Adrenal gland (tissue), 12 donors: Measurements from ENCODE around the gene CCS. TPM values are rescaled to one million over a fixed set of nuclear protein-coding genes. Genes with fewer than 3 reads are reported as not detected.

Source experiments
- DNase-seq, 7 donors: peaks; one replicate each; pipeline ENCODE4 v3.0.0-alpha.2; 2019 to 2020
- H3K27ac ChIP-seq, 5 donors: fragments of 200-600 bp; sonication (generic) in 4 of 5; 1 replicate in 3 of 5; 2 replicates in 2 of 5; pipeline versions ENCODE4 v1.5.1 to v1.8.0; 2016 to 2020; ENCODE audit warnings: mild to moderate bottlenecking in 1 of 5
- H3K27me3 ChIP-seq: fragments of 200-600 bp; 2 replicates; pipeline ENCODE4 v1.8.0; 2021
- H3K36me3 ChIP-seq, 2 donors: fragments of 200-600 bp; replicated peaks in 1 of 2; 1 replicate in 1 of 2; 2 replicates in 1 of 2; pipeline versions ENCODE4 v1.5.1 to v1.8.0; 2018 to 2022
- H3K4me1 ChIP-seq, 2 donors: fragments of 200-600 bp; replicated peaks in 1 of 2; 1 replicate in 1 of 2; 2 replicates in 1 of 2; pipeline versions ENCODE4 v1.5.1 to v1.8.0; 2018 to 2021
- H3K4me3 ChIP-seq, 4 donors: fragments of 200-600 bp; sonication (generic) in 3 of 4; one replicate each; pipeline ENCODE4 v1.5.1; 2016 to 2018
- H3K9me3 ChIP-seq, 3 donors: fragments of 200-600 bp; sonication (generic) in 1 of 3; replicated peaks in 1 of 3; 1 replicate in 2 of 3; 2 replicates in 1 of 3; pipeline versions ENCODE4 v1.5.1 to v1.8.0; 2016 to 2021
- POLR2A ChIP-seq, 2 donors: fragments of 450-650 bp; IDR thresholded peaks; one replicate each; pipeline ENCODE4 v1.6.1; 2017; ENCODE audit warnings: antibody characterized with exemption in 2 of 2, mild to moderate bottlenecking in 2 of 2, moderate library complexity in 1 of 2
- WGBS, 4 donors: extraction: QIAGEN DNeasy Blood & Tissue Kit in 2 of 4; methylation state at CpG; one replicate each; pipeline versions ENCODE4 v1.1.5 to v1.1.7; 2013 to 2017; 5-methylcytosine and 5-hydroxymethylcytosine counted together
- intact Hi-C, 2 donors: fragments of 100-400 bp; cut with DNase I; formaldehyde crosslinking; loops; one replicate each; pipeline versions ENCODE4 v1.14.1 to v1.15.0; 2022 to 2023
- polyA plus RNA-seq, 3 donors: library from polyadenylated mRNA; stranded (reverse); fragments of 200-250 nt in 2 of 3; fragments of 350-450 nt in 1 of 3; fragmentation: Illumina TruSeq in 1 of 3; extraction: RNeasy Lipid Tissue Mini Kit (QIAGEN cat#74804) in 1 of 3; gene quantifications; one replicate each; pipeline ENCODE4 v1.2.3, GENCODE V29; 2013 to 2014
- total RNA-seq, 9 donors: library from RNA; depleted of rRNA in 4 of 9; stranded (reverse); fragments of >200 nt in 4 of 9; fragments of 120-200 nt in 1 of 9; fragmentation: NEBNext Ultra II Directional in 1 of 9; extraction: Animal tissue kit (Norgen Biotek cat#: 25700) in 1 of 9; gene quantifications; one replicate each; pipeline versions ENCODE4 v1.1.0 to v1.2.4, GENCODE V29; 2013 to 2023
- TF ChIP-seq, protein P1 (sequence below), 6 experiments: fragments of 450-650 bp in 4 of 6; fragments of 200-600 bp in 2 of 6; sonication (generic) in 1 of 6; IDR thresholded peaks; 1 replicate in 5 of 6; 2 replicates in 1 of 6; pipeline versions ENCODE4 v1.5.1 to v1.8.0; 2016 to 2021; ENCODE audit warnings: antibody characterized with exemption in 6 of 6, mild to moderate bottlenecking in 2 of 6, moderate library complexity in 1 of 6
- donor health status: healthy with polysubstance abuse.
- donor health status: Bipolar disorder and iron deficiency.
- donor health status: DM: yes; HTN: yes; CAD: no.
- donor health status: DM: no; HTN: no; CAD: no.
- donor health status: DM: no; HTN: no; CAD: no.
- donor health status: DM: yes; HTN: yes; CAD: no.

The CCS gene
- total and polyA plus RNA-seq, 12 donors, result 21.9 to 204 (median 47.8) TPM

- H3K9me3 ChIP-seq, result no peaks in the 10 kb centered on the region
- H3K27ac ChIP-seq, result peak overlapping the region in 2 of 5 donors; percentile 33 to 52
- WGBS, 4 donors, result 43 to 60% (median 55%) methylated on average over 5 of the region's 5 CpGs
- peak in 4 of 7 donors; percentile 38 to 72 (median 52) for DNase-seq
- TF ChIP-seq, protein P1, sequence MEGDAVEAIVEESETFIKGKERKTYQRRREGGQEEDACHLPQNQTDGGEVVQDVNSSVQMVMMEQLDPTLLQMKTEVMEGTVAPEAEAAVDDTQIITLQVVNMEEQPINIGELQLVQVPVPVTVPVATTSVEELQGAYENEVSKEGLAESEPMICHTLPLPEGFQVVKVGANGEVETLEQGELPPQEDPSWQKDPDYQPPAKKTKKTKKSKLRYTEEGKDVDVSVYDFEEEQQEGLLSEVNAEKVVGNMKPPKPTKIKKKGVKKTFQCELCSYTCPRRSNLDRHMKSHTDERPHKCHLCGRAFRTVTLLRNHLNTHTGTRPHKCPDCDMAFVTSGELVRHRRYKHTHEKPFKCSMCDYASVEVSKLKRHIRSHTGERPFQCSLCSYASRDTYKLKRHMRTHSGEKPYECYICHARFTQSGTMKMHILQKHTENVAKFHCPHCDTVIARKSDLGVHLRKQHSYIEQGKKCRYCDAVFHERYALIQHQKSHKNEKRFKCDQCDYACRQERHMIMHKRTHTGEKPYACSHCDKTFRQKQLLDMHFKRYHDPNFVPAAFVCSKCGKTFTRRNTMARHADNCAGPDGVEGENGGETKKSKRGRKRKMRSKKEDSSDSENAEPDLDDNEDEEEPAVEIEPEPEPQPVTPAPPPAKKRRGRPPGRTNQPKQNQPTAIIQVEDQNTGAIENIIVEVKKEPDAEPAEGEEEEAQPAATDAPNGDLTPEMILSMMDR (IDR thresholded peaks at IDR 0.05), result no peak
- TF ChIP-seq POLR2A (IDR thresholded peaks at IDR 0.05), result no peak
- no peak overlapping the region for H3K4me3 ChIP-seq
- no peaks in the 10 kb centered on the region for H3K27me3 ChIP-seq
- H3K36me3 ChIP-seq, result peaks cover 0 to 11% of the 10 kb centered on the region in 2 donors
- H3K4me1 ChIP-seq, result peaks cover 27 to 35% of the 10 kb centered on the region in 2 donors
- intact Hi-C loops, result no loop called here
Measured at GRCh38 chr11:66595245-66595904, 2.4 kb downstream of the CCS start.

DNA sequence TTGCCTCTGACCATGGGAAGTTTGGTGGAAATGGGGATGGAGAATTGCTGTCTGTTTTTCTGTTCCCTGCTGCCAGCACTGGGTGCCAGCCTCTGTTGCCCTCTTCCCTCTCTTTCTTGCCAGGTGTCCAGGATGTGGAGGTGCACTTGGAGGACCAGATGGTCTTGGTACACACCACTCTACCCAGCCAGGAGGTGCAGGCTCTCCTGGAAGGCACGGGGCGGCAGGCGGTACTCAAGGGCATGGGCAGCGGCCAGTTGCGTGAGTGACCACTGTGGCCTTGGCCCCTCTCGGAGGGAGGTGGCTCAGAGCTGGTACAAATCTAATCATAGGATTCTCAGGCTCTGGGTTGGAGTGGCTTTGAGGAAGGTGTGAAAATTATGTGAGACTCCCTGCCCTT is 6.0 kb downstream of the CCS start:
- TF ChIP-seq POLR2A (IDR thresholded peaks at IDR 0.05), result no peak
- TF ChIP-seq, protein P1 (IDR thresholded peaks at IDR 0.05), result no peak
- 48 to 59% (median 52%) methylated on average over 3 to 6 of the region's 6 CpGs for WGBS, 4 donors
- DNase-seq, result peak in 6 of 7 donors; percentile 55 to 73 (median 67)
- H3K27me3 ChIP-seq, result no peaks in the 10 kb centered on the region
- intact Hi-C loops, result no loop called here
- peaks cover 22 to 34% of the 10 kb centered on the region in 2 donors for H3K4me1 ChIP-seq
- H3K36me3 ChIP-seq, result peaks cover 0 to 11% of the 10 kb centered on the region in 2 donors
- no peaks in the 10 kb centered on the region for H3K9me3 ChIP-seq
- peak overlapping the region in 1 of 5 donors; percentile 18 for H3K27ac ChIP-seq
- H3K4me3 ChIP-seq, result no peak overlapping the region

- Histone ChIP-seq H3K9me3 (no peaks in the 10 kb centered on the region), H3K27me3 (no peaks in the 10 kb centered on the region), H3K4me1 (peaks cover 14 to 23% of the 10 kb centered on the region in 2 donors), H3K4me3 (no peak overlapping the region), H3K36me3 (peaks cover 0 to 22% of the 10 kb centered on the region in 2 donors), H3K27ac (no peak overlapping the region)
- no peak for DNase-seq
- intact Hi-C loops, result no loop called here
- no peak for TF ChIP-seq POLR2A (IDR thresholded peaks at IDR 0.05)
- TF ChIP-seq, protein P1 (IDR thresholded peaks at IDR 0.05), result no peak
- WGBS, 4 donors, result 85 to 90% (median 88%) methylated on average over 2 of the region's 2 CpGs
Measured at GRCh38 chr11:66600219-66600618, 7.2 kb downstream of the CCS start.

DNA sequence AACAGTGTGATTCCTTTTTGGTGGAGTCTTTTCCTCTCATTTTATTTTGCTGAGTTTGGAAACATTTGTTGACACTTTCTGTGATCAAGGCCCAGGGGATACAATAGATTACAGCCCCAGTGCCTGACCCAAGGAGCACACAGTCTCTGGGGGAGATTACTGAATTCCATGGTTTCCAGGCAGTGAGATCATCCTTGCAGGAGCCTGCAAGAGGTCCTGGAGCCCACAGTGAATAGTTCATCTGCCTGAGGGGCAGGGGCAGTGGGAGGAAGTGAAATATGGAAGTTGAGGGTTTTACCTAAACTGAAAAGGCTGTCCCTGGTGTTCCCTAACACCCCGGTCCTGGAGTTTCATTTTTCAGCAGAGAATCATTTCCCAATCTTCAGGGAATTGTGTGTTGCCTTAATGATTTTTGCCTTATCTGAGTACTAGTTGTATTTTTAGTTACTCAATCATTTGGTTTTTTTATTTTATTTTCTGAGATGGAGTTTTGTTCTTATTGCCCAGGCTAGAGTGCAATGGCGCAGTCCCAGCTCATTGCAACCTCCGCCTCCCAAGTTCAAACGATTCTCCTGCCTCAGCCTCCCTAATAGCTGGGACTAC is 7.7 kb downstream of the CCS start:
- 83 to 89% (median 86%) methylated on average over 4 of the region's 4 CpGs for WGBS, 4 donors
- H3K4me3 ChIP-seq, result no peak overlapping the region
- peaks cover 14 to 18% of the 10 kb centered on the region in 2 donors for H3K4me1 ChIP-seq
- no peak for DNase-seq
- peaks cover 0 to 27% of the 10 kb centered on the region in 2 donors for H3K36me3 ChIP-seq
- TF ChIP-seq POLR2A (IDR thresholded peaks at IDR 0.05), result no peak
- TF ChIP-seq, protein P1 (IDR thresholded peaks at IDR 0.05), result no peak
- intact Hi-C loops, result no loop called here
- no peaks in the 10 kb centered on the region for H3K27me3 ChIP-seq
- H3K27ac ChIP-seq, result no peak overlapping the region
- H3K9me3 ChIP-seq, result no peaks in the 10 kb centered on the region
